HepG2 (cell line): Measurements from ENCODE around the gene SLC17A9. TPM values are rescaled to one million over a fixed set of nuclear protein-coding genes. Genes with fewer than 3 reads are reported as not detected.

ENCODE experiments used
- ATAC-seq: fragments of 200-7000 bp; cut with Tn5 transposase; 3 replicates; pipeline ENCODE4 v1.9.1; 2020; ENCODE audit warnings: mild to moderate bottlenecking, moderate library complexity
- BruUV-seq: library from RNA; stranded (reverse); fragments of 400-500 nt; replicated peaks from 2 replicates; lab custom pipeline; 2021; lab: Mats Ljungman, UMichigan
- CTCF ChIA-PET: fragments of 300-600 bp; formaldehyde crosslinking; extraction: SDS; loops from one replicate; lab custom pipeline; 2021; ENCODE audit warnings: low total read pairs, inconsistent platforms, low intra/inter-chr PET ratio; lab: Yijun Ruan, JAX
- POLR2A ChIA-PET: fragments of 350-600 bp; sonication (Branson Sonifier 250); formaldehyde crosslinking; loops from one replicate; lab custom pipeline; 2020; ENCODE audit warnings: antibody characterized with exemption, inconsistent platforms; lab: Yijun Ruan, JAX
- DNase-seq: peaks from one replicate; pipeline ENCODE4 v3.0.0-alpha.2; 2015; ENCODE audit warnings: low spot score
- FAIRE-seq: peaks from 3 replicates; lab custom pipeline; 2011; peaks lifted over from hg19 to GRCh38; lab: Jason Lieb, UNC
- H2AFZ ChIP-seq: one replicate; pipeline ENCODE4 v1.6.1; 2011; ENCODE audit warnings: low read length, inconsistent platforms
- H3K27ac ChIP-seq: fragments of 300-600 bp; 3 replicates; pipeline ENCODE4 v1.8.0; 2011; ENCODE audit warnings: mixed run types, mild to moderate bottlenecking, mixed read lengths, low read length, inconsistent platforms; ENCODE audit not compliant: insufficient read depth; ENCODE audit errors: extremely low read length
- H3K27me3 ChIP-seq, 2 experiments: fragments of 200-600 bp in 1 of 2; 2 replicates in 1 of 2; 3 replicates in 1 of 2; pipeline versions ENCODE4 v1.6.0 to v1.8.0; 2011; ENCODE audit warnings: low read length in 2 of 2, mild to moderate bottlenecking in 2 of 2, moderate library complexity in 2 of 2, inconsistent platforms in 1 of 2; ENCODE audit not compliant: insufficient read depth in 2 of 2, control insufficient read depth in 1 of 2
- H3K36me3 ChIP-seq, 2 experiments: fragments of 200-600 bp in 1 of 2; replicated peaks in 1 of 2; 2 replicates in 1 of 2; 3 replicates in 1 of 2; pipeline versions ENCODE4 v1.5.1 to v1.8.0; 2011; ENCODE audit warnings: low read length in 2 of 2, inconsistent platforms in 1 of 2; ENCODE audit not compliant: insufficient read depth in 2 of 2, control insufficient read depth in 1 of 2
- H3K4me1 ChIP-seq: 2 replicates; pipeline ENCODE4 v1.5.1; 2012; ENCODE audit warnings: low read length, inconsistent platforms; ENCODE audit not compliant: insufficient read depth
- H3K4me2 ChIP-seq: 2 replicates; pipeline ENCODE4 v1.6.0; 2011; ENCODE audit warnings: low read depth, low read length, inconsistent platforms
- H3K4me3 ChIP-seq, 3 experiments: fragments of 200-600 bp in 1 of 3; sonication (generic), shearing (Covaris generic) in 1 of 3; replicated peaks in 1 of 3; 2 replicates each; pipeline ENCODE4 v1.5.1; 2011 to 2016; ENCODE audit warnings: low read length in 3 of 3, inconsistent platforms in 2 of 3, low read depth in 2 of 3, mild to moderate bottlenecking in 2 of 3, control low read depth in 1 of 3, mixed read lengths in 1 of 3; ENCODE audit not compliant: insufficient read depth in 1 of 3
- H3K79me2 ChIP-seq: one replicate; pipeline ENCODE4 v1.6.1; 2011; ENCODE audit warnings: low read length, inconsistent platforms; ENCODE audit not compliant: insufficient read depth
- H3K9ac ChIP-seq: 2 replicates; pipeline ENCODE4 v1.6.0; 2011; ENCODE audit warnings: mild to moderate bottlenecking, low read depth, low read length, inconsistent platforms; ENCODE audit not compliant: insufficient read depth
- H3K9me3 ChIP-seq: 2 replicates; pipeline ENCODE4 v1.5.1; 2012; ENCODE audit warnings: mild to moderate bottlenecking, low read length
- H4K20me1 ChIP-seq: 2 replicates; pipeline ENCODE4 v1.6.0; 2011; ENCODE audit warnings: inconsistent platforms, mild to moderate bottlenecking, low read length, moderate library complexity; ENCODE audit not compliant: insufficient read depth
- CTCF ChIP-seq: sonication (generic); formaldehyde crosslinking; IDR thresholded peaks from 2 replicates; pipeline ENCODE4 v1.5.0; 2020; ENCODE audit warnings: mild to moderate bottlenecking, missing genetic modification reagents, moderate library complexity
- GLMP ChIP-seq: sonication (generic); formaldehyde crosslinking; IDR thresholded peaks from 2 replicates; pipeline ENCODE4 v1.9.0; 2021; ENCODE audit warnings: missing genetic modification reagents, mild to moderate bottlenecking, borderline replicate concordance
- HNF4A ChIP-seq: sonication (generic); formaldehyde crosslinking; IDR thresholded peaks from 2 replicates; pipeline ENCODE4 v1.4.0; 2020; ENCODE audit warnings: missing genetic modification reagents
- JUNB ChIP-seq: sonication (generic); formaldehyde crosslinking; IDR thresholded peaks from 2 replicates; pipeline ENCODE4 v1.8.0; 2022; ENCODE audit warnings: missing genetic modification reagents, mild to moderate bottlenecking, borderline replicate concordance
- MBD4 ChIP-seq: IDR thresholded peaks from 2 replicates; pipeline ENCODE4 v1.6.1; 2012; ENCODE audit warnings: low read length, inconsistent platforms, borderline replicate concordance
- MIXL1 ChIP-seq: IDR thresholded peaks from 2 replicates; pipeline ENCODE4 v1.6.1; 2016
- ZFP1 ChIP-seq: IDR thresholded peaks from 2 replicates; pipeline ENCODE4 v1.6.1; 2016
- ZFP82 ChIP-seq: sonication (generic); formaldehyde crosslinking; IDR thresholded peaks from 2 replicates; pipeline ENCODE4 v1.5.1; 2020; ENCODE audit warnings: mild to moderate bottlenecking, missing genetic modification reagents, borderline replicate concordance
- ZNF484 ChIP-seq: sonication (generic); formaldehyde crosslinking; IDR thresholded peaks from 2 replicates; pipeline ENCODE4 v1.5.1; 2020; ENCODE audit warnings: mild to moderate bottlenecking, low read depth, missing genetic modification reagents, borderline replicate concordance
- ZNF496 ChIP-seq: sonication (generic); formaldehyde crosslinking; IDR thresholded peaks from 2 replicates; pipeline ENCODE4 v1.8.1; 2023; ENCODE audit warnings: mild to moderate bottlenecking, moderate library complexity, missing genetic modification reagents; ENCODE audit not compliant: insufficient replicate concordance
- WGBS: methylation state at CpG from one replicate; pipeline ENCODE4 v1.1.6; 2017; ENCODE audit warnings: low lambda C conversion rate; 5-methylcytosine and 5-hydroxymethylcytosine counted together
- in situ Hi-C: cut with HindIII; loops from 2 replicates; pipeline ENCODE4 v1.10.0; 2017; ENCODE audit warnings: low pct_unique_long_range_greater_than_20kb; ENCODE audit not compliant: extremely low pct_ligation_motif_present
- intact Hi-C: fragments of 100-400 bp; cut with micrococcal nuclease; formaldehyde crosslinking; loops from one replicate; pipeline ENCODE4 v1.10.0; 2022; ENCODE audit not compliant: unreplicated experiment
- polyA plus RNA-seq, 8 experiments: library from polyadenylated mRNA; depleted of rRNA in 3 of 8; stranded (reverse) in 7 of 8; unstranded in 1 of 8; fragments of >200 nt; fragmentation: Illumina TruSeq in 4 of 8; extraction: Trizol in 4 of 8; gene quantifications; 2 replicates each; pipeline versions ENCODE4 v1.2.1 to v1.2.3, GENCODE V29; 2011 to 2016; ENCODE audit warnings: low read depth in 4 of 8, missing spikeins in 1 of 8, mixed read lengths in 1 of 8; ENCODE audit not compliant: insufficient read depth in 1 of 8
- total RNA-seq, 5 experiments: library from RNA; depleted of rRNA; stranded (reverse); fragments of >200 nt; fragmentation: Illumina TruSeq; extraction: Trizol; gene quantifications; 2 replicates each; pipeline ENCODE4 v1.2.3, GENCODE V29; 2016; ENCODE audit warnings: low read depth in 1 of 5
- TF ChIP-seq, protein P1 (sequence below): IDR thresholded peaks from 2 replicates; pipeline ENCODE4 v1.6.1; 2016; ENCODE audit warnings: missing genetic modification reagents, missing compliant biosample characterization

Gene SLC17A9
- total and polyA plus RNA-seq, 2 of the 13 experiments (the other 11 are each of a cell fraction or from before 2014, with no cell fraction given), result 110 to 191 TPM

DNA sequence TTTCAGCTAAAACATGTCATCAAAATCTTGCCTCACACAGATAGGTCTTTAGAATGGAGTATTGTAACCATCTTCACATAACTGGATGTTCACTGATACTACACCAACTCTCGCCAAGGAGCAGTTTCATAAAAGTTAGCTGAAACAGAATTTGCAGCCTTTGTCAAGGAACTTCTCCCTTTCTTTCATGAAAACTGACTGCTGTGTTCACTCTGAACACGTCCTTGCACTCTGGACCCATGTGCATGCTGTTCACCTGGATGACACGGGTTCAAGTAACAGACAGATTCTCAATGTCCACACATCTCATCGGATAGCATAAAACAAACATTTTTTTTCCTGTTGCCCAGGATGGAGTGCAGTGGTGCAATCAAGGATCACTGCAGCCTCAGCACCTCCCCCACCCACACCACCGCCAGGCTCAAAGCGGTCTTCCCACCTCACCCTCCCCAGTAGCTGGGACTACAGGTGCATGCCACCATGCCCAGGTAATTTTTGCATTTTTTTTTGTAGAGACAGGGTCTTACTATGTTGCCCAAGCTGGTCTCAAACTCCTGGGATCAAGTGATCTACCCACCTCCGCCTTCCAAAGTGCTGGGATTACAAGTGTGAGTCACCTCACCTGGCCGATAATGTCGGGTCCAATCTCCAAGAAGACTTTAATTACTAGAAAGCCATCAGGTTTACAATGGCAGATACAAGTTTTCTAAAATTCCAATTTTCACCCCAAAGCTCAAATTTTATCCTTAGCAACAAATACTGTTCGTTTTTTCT lies 35.6 kb upstream of the SLC17A9 start (continued):
- TF ChIP-seq GLMP (CRISPR knock-in tag) (no peak), HNF4A (CRISPR knock-in tag) (peak; percentile 100), ZNF484 (CRISPR knock-in tag) (no peak), ZNF496 (CRISPR knock-in tag) (no peak)

DNA sequence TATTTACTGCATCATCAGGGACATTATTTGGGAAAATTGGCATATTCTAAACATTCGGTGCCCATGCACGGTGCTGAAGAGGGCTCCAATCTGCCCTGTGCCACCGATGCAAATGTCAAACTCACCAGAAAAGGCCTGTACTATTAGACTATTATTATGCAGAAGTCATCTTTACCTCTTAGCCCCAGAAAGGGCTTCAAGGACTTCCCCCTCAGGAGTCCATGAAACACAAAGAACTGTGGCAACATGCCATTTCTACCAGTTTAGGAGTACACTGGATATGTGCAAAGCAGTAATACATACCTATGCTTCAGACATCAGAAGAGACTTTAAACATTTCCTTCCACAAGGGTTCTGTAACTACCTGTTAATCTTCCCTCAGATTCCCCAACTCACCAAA lies 34.8 kb upstream of the SLC17A9 start:
- Histone ChIP-seq H4K20me1 (peaks cover 97% of the 10 kb centered on the region), H3K4me1 (peaks cover 98% of the 10 kb centered on the region), H3K27me3 (no peaks in the 10 kb centered on the region), H3K36me3 (peaks cover 12 to 18% of the 10 kb centered on the region in 2 experiments; a peak in 4 of 5 replicates), H2AFZ (no peak overlapping the region), H3K9me3 (no peaks in the 10 kb centered on the region), H3K9ac (peak overlapping the region; percentile 32; the same call in 1 of the 2 replicates), H3K27ac (peak overlapping the region; percentile 93), H3K79me2 (peaks cover 100% of the 10 kb centered on the region), H3K4me2 (peak overlapping the region; percentile 74), H3K4me3 (peak overlapping the region in 2 of 3 experiments; percentile 13 to 52; a peak in 3 of 6 replicates)
- intact Hi-C loops, result no loop called here
- no TSS peak for BruUV-seq
- ChIA-PET CTCF (no interaction called here), POLR2A (interaction anchor here (0.9 to 2.7 kb wide), 6 partner anchors 8 to 46 kb away, joined by 3 to 26 read pairs (median 10); partner anchors contain the start of genes DIDO1 and GID8)
- ATAC-seq (no peak), FAIRE-seq (no peak), DNase-seq (no peak)
- TF ChIP-seq ZFP82 (CRISPR knock-in tag) (0 out of 2 replicates have a peak, but pooled peaks have one; percentile 41), MIXL1 (no peak), ZFP1 (CRISPR knock-in tag) (0 out of 2 replicates have a peak, but pooled peaks have one; percentile 0), JUNB (CRISPR knock-in tag) (no peak), MBD4 (no peak), CTCF (CRISPR knock-in tag) (0 out of 2 replicates have a peak, but pooled peaks have one; percentile 4)
- TF ChIP-seq, protein P1, sequence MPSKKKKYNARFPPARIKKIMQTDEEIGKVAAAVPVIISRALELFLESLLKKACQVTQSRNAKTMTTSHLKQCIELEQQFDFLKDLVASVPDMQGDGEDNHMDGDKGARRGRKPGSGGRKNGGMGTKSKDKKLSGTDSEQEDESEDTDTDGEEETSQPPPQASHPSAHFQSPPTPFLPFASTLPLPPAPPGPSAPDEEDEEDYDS, result peak; percentile 24; the same call in 1 of the 2 replicates
- in situ Hi-C loops, result no loop called here
- 61% methylated on average over 3 of the region's 3 CpGs for WGBS
